ENCODE measurements around the gene NCOA3.

GRCh38 chr20:47583551-47583950 is 81.9 kb downstream of the NCOA3 start:
- TF ChIP-seq CTCF (IDR thresholded peaks at IDR 0.05 in 2 of 3, conservative IDR thresholded peaks at IDR 0.05 in 1 of 3; ENCODE audit: borderline replicate concordance in 1 of 3, insufficient read depth in 1 of 3, low read depth in 2 of 3, low read length in 2 of 3) (no peak), EGR1 (IDR thresholded peaks at IDR 0.05; ENCODE audit: low read depth) (no peak), JUND (IDR thresholded peaks at IDR 0.05) (no peak), POLR2A (IDR thresholded peaks at IDR 0.05; ENCODE audit: borderline replicate concordance, extremely low read depth, insufficient read depth, insufficient read length) (no peak), SIN3A (IDR thresholded peaks at IDR 0.05; ENCODE audit: low read depth) (no peak)

Measured in HCT116 (cell line).